H1 (cell line): ENCODE results near the gene DIP2C.

Experiments
- CEBPB ChIP-seq: IDR thresholded peaks from 2 replicates; pipeline ENCODE4 v1.6.1; 2012; ENCODE audit warnings: low read depth, low read length
- CHD2 ChIP-seq: IDR thresholded peaks from 2 replicates; pipeline ENCODE4 v1.6.1; 2012; ENCODE audit warnings: low read length, improper control_type of control experiment
- CREB1 ChIP-seq: IDR thresholded peaks from 2 replicates; pipeline ENCODE4 v1.6.1; 2012; ENCODE audit warnings: inconsistent platforms
- EP300 ChIP-seq, 2 experiments: IDR thresholded peaks; 1 replicate in 1 of 2; 2 replicates in 1 of 2; pipeline ENCODE4 v1.6.1; 2011 to 2012; ENCODE audit warnings: low read depth in 2 of 2, low read length in 2 of 2, mild to moderate bottlenecking in 2 of 2, borderline replicate concordance in 1 of 2, inconsistent platforms in 1 of 2, moderate library complexity in 1 of 2
- EZH2 ChIP-seq: fragments of 200-600 bp; sonication (generic); IDR thresholded peaks from 2 replicates; pipeline ENCODE4 v1.7.1; 2012; ENCODE audit warnings: low read depth, mild to moderate bottlenecking, moderate library complexity, low read length, inconsistent platforms; ENCODE audit not compliant: severe bottlenecking
- FOSL1 ChIP-seq: IDR thresholded peaks from 2 replicates; pipeline ENCODE4 v1.6.1; 2011; ENCODE audit warnings: mild to moderate bottlenecking, low read depth, low read length, moderate library complexity; ENCODE audit not compliant: insufficient read depth
- HDAC6 ChIP-seq: IDR thresholded peaks from one replicate; pipeline ENCODE4 v1.7.1; 2012; ENCODE audit warnings: low read depth, mild to moderate bottlenecking, inconsistent platforms, low read length, moderate library complexity
- MAFK ChIP-seq: IDR thresholded peaks from 2 replicates; pipeline ENCODE4 v1.6.1; 2012; ENCODE audit warnings: low read depth, mild to moderate bottlenecking, improper control_type of control experiment, low read length
- POLR2A ChIP-seq, 2 experiments: IDR thresholded peaks; 1 replicate in 1 of 2; 2 replicates in 1 of 2; pipeline ENCODE4 v1.6.1; 2011; ENCODE audit warnings: low read depth in 2 of 2, low read length in 2 of 2, mild to moderate bottlenecking in 2 of 2; ENCODE audit errors: control extremely low read depth in 1 of 2
- POLR2AphosphoS5 ChIP-seq: IDR thresholded peaks from 2 replicates; pipeline ENCODE4 v1.6.1; 2011; ENCODE audit warnings: low read depth, low read length
- RFX5 ChIP-seq: IDR thresholded peaks from 2 replicates; pipeline ENCODE4 v1.6.1; 2011; ENCODE audit warnings: low read depth, low read length, improper control_type of control experiment, borderline replicate concordance
- RNF2 ChIP-seq: fragments of 200-900, 300-1000 bp; sonication (generic); IDR thresholded peaks from 2 replicates; pipeline ENCODE4 v1.7.1; 2016; ENCODE audit warnings: borderline replicate concordance, low read depth, mild to moderate bottlenecking, antibody characterized with exemption, low read length; ENCODE audit not compliant: poor library complexity, severe bottlenecking; ENCODE audit errors: missing control alignments
- TF ChIP-seq, protein P1 (sequence below), 3 experiments: IDR thresholded peaks; 1 replicate in 2 of 3; 2 replicates in 1 of 3; pipeline versions ENCODE4 v1.5.1 to v1.6.1; 2011; ENCODE audit warnings: low read length in 3 of 3, mild to moderate bottlenecking in 3 of 3, inconsistent platforms in 2 of 3, low read depth in 1 of 3, moderate library complexity in 1 of 3; ENCODE audit not compliant: insufficient read depth in 1 of 3; ENCODE audit errors: control extremely low read depth in 1 of 3

DNA sequence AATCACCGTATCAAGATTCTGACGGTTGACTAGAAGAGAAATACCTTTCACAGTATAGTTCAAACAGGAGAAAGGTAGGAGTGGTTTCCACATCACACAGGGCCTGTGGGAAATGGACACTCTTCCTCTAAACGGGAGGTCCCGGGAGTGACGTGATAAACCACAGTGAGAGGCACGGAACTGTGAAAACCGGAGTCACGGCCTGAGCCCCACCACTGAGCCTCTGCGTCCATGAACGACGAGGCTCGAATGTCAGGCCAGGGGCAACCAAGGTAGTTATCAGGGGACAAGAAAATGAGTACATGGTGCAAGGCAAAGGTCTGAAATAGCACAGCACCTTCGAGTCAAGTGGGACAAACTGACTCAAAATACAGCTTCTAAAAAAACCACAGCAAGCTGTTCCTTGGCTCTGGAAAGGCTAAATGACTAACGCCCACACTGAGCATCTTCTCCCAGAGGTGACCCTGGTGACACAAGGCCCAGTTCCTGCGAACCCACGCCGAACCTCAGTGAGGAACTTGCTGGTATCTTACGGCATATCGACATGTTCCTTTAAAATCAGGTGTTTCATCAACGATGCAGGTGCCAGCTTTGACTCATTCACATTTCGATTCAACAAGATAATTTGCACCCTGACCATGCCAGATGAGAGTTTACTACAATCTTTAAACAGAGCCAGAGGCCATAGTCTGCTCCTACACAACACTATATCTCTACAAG, 99.3 kb downstream of the DIP2C start:
- no peak for TF ChIP-seq POLR2AphosphoS5
- TF ChIP-seq, protein P1, sequence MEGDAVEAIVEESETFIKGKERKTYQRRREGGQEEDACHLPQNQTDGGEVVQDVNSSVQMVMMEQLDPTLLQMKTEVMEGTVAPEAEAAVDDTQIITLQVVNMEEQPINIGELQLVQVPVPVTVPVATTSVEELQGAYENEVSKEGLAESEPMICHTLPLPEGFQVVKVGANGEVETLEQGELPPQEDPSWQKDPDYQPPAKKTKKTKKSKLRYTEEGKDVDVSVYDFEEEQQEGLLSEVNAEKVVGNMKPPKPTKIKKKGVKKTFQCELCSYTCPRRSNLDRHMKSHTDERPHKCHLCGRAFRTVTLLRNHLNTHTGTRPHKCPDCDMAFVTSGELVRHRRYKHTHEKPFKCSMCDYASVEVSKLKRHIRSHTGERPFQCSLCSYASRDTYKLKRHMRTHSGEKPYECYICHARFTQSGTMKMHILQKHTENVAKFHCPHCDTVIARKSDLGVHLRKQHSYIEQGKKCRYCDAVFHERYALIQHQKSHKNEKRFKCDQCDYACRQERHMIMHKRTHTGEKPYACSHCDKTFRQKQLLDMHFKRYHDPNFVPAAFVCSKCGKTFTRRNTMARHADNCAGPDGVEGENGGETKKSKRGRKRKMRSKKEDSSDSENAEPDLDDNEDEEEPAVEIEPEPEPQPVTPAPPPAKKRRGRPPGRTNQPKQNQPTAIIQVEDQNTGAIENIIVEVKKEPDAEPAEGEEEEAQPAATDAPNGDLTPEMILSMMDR (IDR thresholded peaks at IDR 0.05; ENCODE audit: control extremely low read depth in 1 of 3, insufficient read depth in 1 of 3, low read depth in 1 of 3, low read length in 3 of 3), result no peak
- no peak for TF ChIP-seq RNF2
- TF ChIP-seq EP300 (IDR thresholded peaks at IDR 0.05; ENCODE audit: borderline replicate concordance in 1 of 2, low read depth in 2 of 2, low read length in 2 of 2), result no peak
- no peak for TF ChIP-seq POLR2A (IDR thresholded peaks at IDR 0.05; ENCODE audit: control extremely low read depth in 1 of 2, low read depth in 2 of 2, low read length in 2 of 2)
- TF ChIP-seq CHD2, result no peak
- TF ChIP-seq FOSL1, result no peak
- no peak for TF ChIP-seq RFX5
- no peak for TF ChIP-seq MAFK
- no peak for TF ChIP-seq CEBPB
- TF ChIP-seq CREB1, result no peak
- no peak for TF ChIP-seq EZH2
- no peak for TF ChIP-seq HDAC6
